ENCODE data around the gene ZNF30.
A peak's percentile ranks its signal among the peaks of the same experiment; 100 is the strongest.
"Not testable (repeated sequence)": the region's sequence is repeated elsewhere in the genome, so short reads cannot be mapped to it uniquely, and the experiment has no call there.

ZNF30 gene

GRCh38 chr19:34960940-34961679 lies 34.4 kb downstream of the ZNF30 start:
- DNase-seq = no peak

- peak; percentile 6 for DNase-seq
Observed at GRCh38 chr19:34961775-34962686, 35.3 kb downstream of the ZNF30 start.

- no peak for DNase-seq
Observed at GRCh38 chr19:34962687-34963572, 36.2 kb downstream of the ZNF30 start.

- DNase-seq = peak; percentile 18
Observed at GRCh38 chr19:34963573-34964406, 37.1 kb downstream of the ZNF30 start, which contains the start of gene ZNF792. ZNF792 (minus strand) TSS chr19:34964229; CDS start chr19:34963662, 567 bp downstream.

- no peak for DNase-seq
Observed at GRCh38 chr19:34964598-34964997, 37.9 kb downstream of the ZNF30 start.

- DNase-seq = not testable (repeated sequence)
Observed at GRCh38 chr19:34965505-34965904, 38.8 kb downstream of the ZNF30 start.

- no peak for DNase-seq
Observed at GRCh38 chr19:34967551-34967950, 40.8 kb downstream of the ZNF30 start.

- no peak for DNase-seq
Observed at GRCh38 chr19:34969721-34970120, 43.0 kb downstream of the ZNF30 start.

GRCh38 chr19:34970185-34970780 lies 43.6 kb downstream of the ZNF30 start:
- not testable (repeated sequence) for DNase-seq

GRCh38 chr19:34972163-34972705 lies 45.5 kb downstream of the ZNF30 start:
- no peak for DNase-seq

- no peak for DNase-seq
Observed at GRCh38 chr19:34974646-34975045, 47.9 kb downstream of the ZNF30 start.

GRCh38 chr19:34975056-34975455 lies 48.4 kb downstream of the ZNF30 start:
- no peak for DNase-seq

GRCh38 chr19:34976611-34977010 lies 49.9 kb downstream of the ZNF30 start:
- DNase-seq = no peak

GRCh38 chr19:34979819-34980640 lies 53.3 kb downstream of the ZNF30 start:
- no peak for DNase-seq

GRCh38 chr19:34982275-34982674 lies 55.6 kb downstream of the ZNF30 start:
- DNase-seq = no peak

GRCh38 chr19:34983786-34984185 lies 57.1 kb downstream of the ZNF30 start:
- DNase-seq = no peak

GRCh38 chr19:34984287-34984686 lies 57.6 kb downstream of the ZNF30 start:
- DNase-seq = no peak

- no peak for DNase-seq
Observed at GRCh38 chr19:34985249-34986022, 58.7 kb downstream of the ZNF30 start.

- DNase-seq = no peak
Observed at GRCh38 chr19:34988119-34988518, 61.4 kb downstream of the ZNF30 start.

Measured in DMS153 (cell line).